A549 (cell line): ENCODE results near the gene ANKRD16. TPM values are rescaled to one million over a fixed set of nuclear protein-coding genes. Genes with fewer than 3 reads are reported as not detected.

ENCODE experiments used
- ATAC-seq, 2 experiments: fragments of 200-7000 bp in 1 of 2; fragments of >200 bp in 1 of 2; cut with Nextera tagmentation in 1 of 2; cut with Tn5 transposase in 1 of 2; 3 replicates each; pipeline versions ENCODE4 v1.8.0 to v1.9.1; 2018 to 2020; ENCODE audit warnings: mild to moderate bottlenecking in 1 of 2, moderate library complexity in 1 of 2
- CTCF ChIA-PET: fragments of 300-600 bp; sonication (Branson Sonifier 250); formaldehyde crosslinking; extraction: SDS; loops from one replicate; lab custom pipeline; 2021; ENCODE audit warnings: antibody characterized with exemption, inconsistent platforms; lab: Yijun Ruan, JAX
- POLR2A ChIA-PET: fragments of 350-600 bp; formaldehyde crosslinking; extraction: SDS; loops from one replicate; lab custom pipeline; 2021; ENCODE audit warnings: antibody characterized with exemption, inconsistent platforms; lab: Yijun Ruan, JAX
- DNase-seq, 2 experiments: peaks; one replicate each; pipeline versions ENCODE4 v3.0.0 to v3.0.0-alpha.2; 2011 to 2016; ENCODE audit warnings: low read depth in 1 of 2, low spot score in 1 of 2
- FAIRE-seq: peaks from 2 replicates; lab custom pipeline; 2011; peaks lifted over from hg19 to GRCh38; lab: Jason Lieb, UNC
- H3K27ac ChIP-seq, 2 experiments: fragments of >200 bp; sonication (Bioruptor Twin); formaldehyde crosslinking; 3 replicates each; pipeline ENCODE4 v1.5.1; 2016 to 2017
- H3K4me1 ChIP-seq: fragments of >200 bp; sonication (Bioruptor Twin); formaldehyde crosslinking; 3 replicates; pipeline ENCODE4 v1.6.1; 2016
- H3K4me2 ChIP-seq: fragments of >200 bp; sonication (Bioruptor Twin); formaldehyde crosslinking; 3 replicates; pipeline ENCODE4 v1.6.1; 2016
- H3K4me3 ChIP-seq: fragments of >200 bp; sonication (Bioruptor Twin); formaldehyde crosslinking; 3 replicates; pipeline ENCODE4 v1.5.1; 2016
- H3K9me3 ChIP-seq: fragments of >200 bp; sonication (Bioruptor Twin); formaldehyde crosslinking; 3 replicates; pipeline ENCODE4 v1.6.1; 2016
- CBX2 ChIP-seq: fragments of 200-600 bp; sonication (generic); IDR thresholded peaks from 2 replicates; pipeline ENCODE4 v1.6.1; 2016; ENCODE audit warnings: low read depth, mild to moderate bottlenecking, borderline replicate concordance
- CHD2 ChIP-seq: fragments of 150-350 bp; IDR thresholded peaks from 2 replicates; pipeline ENCODE4 v1.6.1; 2014; ENCODE audit warnings: low read length; ENCODE audit not compliant: partially characterized antibody
- CHD4 ChIP-seq: fragments of 200-600 bp; sonication (generic); IDR thresholded peaks from 2 replicates; pipeline ENCODE4 v1.6.1; 2016; ENCODE audit warnings: antibody characterized with exemption, mild to moderate bottlenecking, borderline replicate concordance
- EHMT2 ChIP-seq: fragments of 200-600 bp; sonication (generic); IDR thresholded peaks from 2 replicates; pipeline ENCODE4 v1.6.1; 2016; ENCODE audit warnings: antibody characterized with exemption, low read depth, mild to moderate bottlenecking, moderate library complexity
- EP300 ChIP-seq, 2 experiments: fragments of >200 bp; sonication (Bioruptor Twin); formaldehyde crosslinking; IDR thresholded peaks; 2 replicates in 1 of 2; 3 replicates in 1 of 2; pipeline ENCODE4 v1.6.1; 2016 to 2017
- GATA3 ChIP-seq: IDR thresholded peaks from 2 replicates; pipeline ENCODE4 v1.6.1; 2012; ENCODE audit warnings: borderline replicate concordance
- HDAC2 ChIP-seq: fragments of 200-600 bp; sonication (generic); IDR thresholded peaks from 2 replicates; pipeline ENCODE4 v1.6.1; 2016
- HOXA7 ChIP-seq: fragments of 250-450 bp; sonication (Bioruptor Pico); IDR thresholded peaks from 2 replicates; pipeline ENCODE4 v1.5.0; 2020; ENCODE audit warnings: mild to moderate bottlenecking, moderate library complexity
- HOXB13 ChIP-seq: fragments of 250-450 bp; sonication (Bioruptor Pico); IDR thresholded peaks from 2 replicates; pipeline ENCODE4 v1.5.0; 2020; ENCODE audit warnings: low read depth, mild to moderate bottlenecking, moderate library complexity
- HOXB5 ChIP-seq: fragments of 250-450 bp; sonication (Bioruptor Pico); IDR thresholded peaks from 2 replicates; pipeline ENCODE4 v1.5.0; 2020; ENCODE audit warnings: mild to moderate bottlenecking, moderate library complexity
- JUN ChIP-seq, 2 experiments: fragments of >200 bp; sonication (Bioruptor Twin); formaldehyde crosslinking; IDR thresholded peaks; 2 replicates in 1 of 2; 3 replicates in 1 of 2; pipeline ENCODE4 v1.6.1; 2016 to 2017
- KDM5A ChIP-seq: fragments of 200-600 bp; sonication (generic); IDR thresholded peaks from 2 replicates; pipeline ENCODE4 v1.6.1; 2016; ENCODE audit warnings: antibody characterized with exemption, mild to moderate bottlenecking
- MYC ChIP-seq: IDR thresholded peaks from 2 replicates; pipeline ENCODE4 v1.6.1; 2012; ENCODE audit warnings: mild to moderate bottlenecking, inconsistent platforms, low read length, improper control_type of control experiment, borderline replicate concordance
- PHF8 ChIP-seq: fragments of 200-600 bp; sonication (generic); IDR thresholded peaks from 2 replicates; pipeline ENCODE4 v1.6.1; 2016; ENCODE audit warnings: low read depth, mild to moderate bottlenecking, antibody characterized with exemption, moderate library complexity, borderline replicate concordance
- POLR2A ChIP-seq: IDR thresholded peaks from 2 replicates; pipeline ENCODE4 v1.6.1; 2012; ENCODE audit warnings: mild to moderate bottlenecking, low read length
- RFX5 ChIP-seq: fragments of 450-650 bp; IDR thresholded peaks from 2 replicates; pipeline ENCODE4 v1.7.1; 2014; ENCODE audit warnings: antibody characterized with exemption, mild to moderate bottlenecking, moderate library complexity
- RNF2 ChIP-seq: fragments of 200-600 bp; sonication (generic); IDR thresholded peaks from 2 replicates; pipeline ENCODE4 v1.6.1; 2016; ENCODE audit warnings: low read depth, mild to moderate bottlenecking, antibody characterized with exemption, moderate library complexity, borderline replicate concordance
- ZC3H11A ChIP-seq: fragments of 450-650 bp; IDR thresholded peaks from 2 replicates; pipeline ENCODE4 v1.6.1; 2014; ENCODE audit warnings: antibody characterized with exemption, mild to moderate bottlenecking
- ZNF302 ChIP-seq: fragments of 250-450 bp; sonication (Bioruptor Pico); IDR thresholded peaks from 2 replicates; pipeline ENCODE4 v1.9.0; 2021; ENCODE audit warnings: inconsistent platforms, mild to moderate bottlenecking, moderate library complexity
- WGBS: methylation state at CpG from one replicate; pipeline ENCODE4 v1.1.6; 2017; ENCODE audit errors: missing lambda C conversion rate; 5-methylcytosine and 5-hydroxymethylcytosine counted together
- polyA plus RNA-seq, 4 experiments: library from polyadenylated mRNA; depleted of rRNA in 3 of 4; stranded (reverse); fragments of >200 nt; fragmentation: RNase III in 1 of 4; extraction: RNeasy Plus Mini Kit Qiagen cat#74134 plus additional on column Dnase treatment in 1 of 4; gene quantifications; 2 replicates in 3 of 4; 3 replicates in 1 of 4; pipeline ENCODE4 v1.2.3, GENCODE V29; 2011 to 2017
- TF ChIP-seq, protein P1 (sequence below): IDR thresholded peaks from 2 replicates; pipeline ENCODE4 v1.6.1; 2012; ENCODE audit warnings: low read depth, borderline replicate concordance
- TF ChIP-seq, protein P2 (sequence below): fragments of 450-650 bp; IDR thresholded peaks from 2 replicates; pipeline ENCODE4 v1.6.1; 2014; ENCODE audit warnings: antibody characterized with exemption
- TF ChIP-seq, protein P3 (sequence below): IDR thresholded peaks from 2 replicates; pipeline ENCODE4 v1.6.1; 2012
- TF ChIP-seq, protein P4 (sequence below): fragments of >200 bp; sonication (Bioruptor Twin); formaldehyde crosslinking; IDR thresholded peaks from 3 replicates; pipeline ENCODE4 v1.5.1; 2016
- TF ChIP-seq, protein P5 (sequence below): IDR thresholded peaks from 2 replicates; pipeline ENCODE4 v1.6.1; 2012
- TF ChIP-seq, protein P6 (sequence below): fragments of 150-350 bp; IDR thresholded peaks from 2 replicates; pipeline ENCODE4 v1.6.1; 2014; ENCODE audit warnings: low read depth, mild to moderate bottlenecking, low read length

Gene ANKRD16
- polyA plus RNA-seq, 2 of the 4 experiments (the other 2 are of a cell fraction), result 7.3 to 8.9 TPM

DNA sequence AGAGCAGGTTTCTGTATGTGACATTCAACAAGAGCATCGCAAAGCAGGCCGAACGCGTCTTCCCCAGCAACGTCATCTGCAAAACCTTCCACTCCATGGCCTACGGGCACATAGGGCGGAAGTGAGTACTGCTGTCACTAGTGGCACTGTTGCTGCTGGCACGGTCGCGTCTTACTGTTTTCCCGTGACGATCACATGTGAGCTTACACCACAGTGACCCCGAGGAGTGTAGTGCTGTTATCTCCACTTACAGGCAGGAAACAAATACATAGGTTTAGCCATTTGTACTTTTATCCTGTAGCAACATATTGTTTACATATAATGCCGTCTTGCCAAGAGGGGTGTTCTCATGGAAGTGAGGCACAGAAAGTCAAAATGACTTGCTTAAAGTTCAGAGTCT, 25.8 kb upstream of the ANKRD16 start (continued):
- TF ChIP-seq EHMT2, result no peak

DNA sequence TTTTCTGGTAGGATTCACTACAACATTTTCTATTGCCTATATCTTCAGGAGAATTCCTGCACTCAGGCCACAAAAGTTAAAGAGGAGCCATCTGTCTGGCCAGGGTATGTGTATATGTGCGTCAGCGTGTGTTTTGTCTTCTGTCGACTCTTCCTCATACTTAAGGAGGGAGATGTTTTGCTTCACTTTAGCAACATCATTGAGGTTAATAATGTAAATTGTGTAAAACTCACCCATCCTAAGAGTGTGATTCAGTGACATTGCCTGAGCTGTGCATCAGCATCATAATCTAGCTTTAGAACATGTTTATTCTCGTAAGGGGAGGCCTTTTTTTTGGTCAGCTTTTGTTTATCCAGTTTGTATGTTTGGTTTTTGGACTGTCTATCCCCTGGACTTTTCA, 24.0 kb upstream of the ANKRD16 start:
- ATAC-seq, result no peak
- ChIA-PET POLR2A (no interaction called here), CTCF (no interaction called here)
- H3K9me3 ChIP-seq, result no peaks in the 10 kb centered on the region
- H3K4me3 ChIP-seq, result no peak overlapping the region
- no peak for FAIRE-seq
- H3K4me1 ChIP-seq, result no peaks in the 10 kb centered on the region
- DNase-seq, result no peak
- no peak for TF ChIP-seq RFX5
- TF ChIP-seq ZNF302 (CRISPR knock-in tag), result no peak
- no peak for TF ChIP-seq PHF8
- TF ChIP-seq, protein P1, sequence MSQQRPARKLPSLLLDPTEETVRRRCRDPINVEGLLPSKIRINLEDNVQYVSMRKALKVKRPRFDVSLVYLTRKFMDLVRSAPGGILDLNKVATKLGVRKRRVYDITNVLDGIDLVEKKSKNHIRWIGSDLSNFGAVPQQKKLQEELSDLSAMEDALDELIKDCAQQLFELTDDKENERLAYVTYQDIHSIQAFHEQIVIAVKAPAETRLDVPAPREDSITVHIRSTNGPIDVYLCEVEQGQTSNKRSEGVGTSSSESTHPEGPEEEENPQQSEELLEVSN, result no peak
- TF ChIP-seq HOXB13, result no peak
- TF ChIP-seq, protein P2, sequence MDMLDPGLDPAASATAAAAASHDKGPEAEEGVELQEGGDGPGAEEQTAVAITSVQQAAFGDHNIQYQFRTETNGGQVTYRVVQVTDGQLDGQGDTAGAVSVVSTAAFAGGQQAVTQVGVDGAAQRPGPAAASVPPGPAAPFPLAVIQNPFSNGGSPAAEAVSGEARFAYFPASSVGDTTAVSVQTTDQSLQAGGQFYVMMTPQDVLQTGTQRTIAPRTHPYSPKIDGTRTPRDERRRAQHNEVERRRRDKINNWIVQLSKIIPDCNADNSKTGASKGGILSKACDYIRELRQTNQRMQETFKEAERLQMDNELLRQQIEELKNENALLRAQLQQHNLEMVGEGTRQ, result no peak
- TF ChIP-seq HOXA7 (CRISPR knock-in tag), result no peak
- TF ChIP-seq RNF2, result no peak
- no peak for TF ChIP-seq JUN (IDR thresholded peaks at IDR 0.05)
- no peak for TF ChIP-seq CHD4
- TF ChIP-seq, protein P3, sequence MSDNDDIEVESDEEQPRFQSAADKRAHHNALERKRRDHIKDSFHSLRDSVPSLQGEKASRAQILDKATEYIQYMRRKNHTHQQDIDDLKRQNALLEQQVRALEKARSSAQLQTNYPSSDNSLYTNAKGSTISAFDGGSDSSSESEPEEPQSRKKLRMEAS, result no peak
- no peak for TF ChIP-seq CHD2
- TF ChIP-seq, protein P4, sequence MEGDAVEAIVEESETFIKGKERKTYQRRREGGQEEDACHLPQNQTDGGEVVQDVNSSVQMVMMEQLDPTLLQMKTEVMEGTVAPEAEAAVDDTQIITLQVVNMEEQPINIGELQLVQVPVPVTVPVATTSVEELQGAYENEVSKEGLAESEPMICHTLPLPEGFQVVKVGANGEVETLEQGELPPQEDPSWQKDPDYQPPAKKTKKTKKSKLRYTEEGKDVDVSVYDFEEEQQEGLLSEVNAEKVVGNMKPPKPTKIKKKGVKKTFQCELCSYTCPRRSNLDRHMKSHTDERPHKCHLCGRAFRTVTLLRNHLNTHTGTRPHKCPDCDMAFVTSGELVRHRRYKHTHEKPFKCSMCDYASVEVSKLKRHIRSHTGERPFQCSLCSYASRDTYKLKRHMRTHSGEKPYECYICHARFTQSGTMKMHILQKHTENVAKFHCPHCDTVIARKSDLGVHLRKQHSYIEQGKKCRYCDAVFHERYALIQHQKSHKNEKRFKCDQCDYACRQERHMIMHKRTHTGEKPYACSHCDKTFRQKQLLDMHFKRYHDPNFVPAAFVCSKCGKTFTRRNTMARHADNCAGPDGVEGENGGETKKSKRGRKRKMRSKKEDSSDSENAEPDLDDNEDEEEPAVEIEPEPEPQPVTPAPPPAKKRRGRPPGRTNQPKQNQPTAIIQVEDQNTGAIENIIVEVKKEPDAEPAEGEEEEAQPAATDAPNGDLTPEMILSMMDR, result no peak
- TF ChIP-seq, protein P5, sequence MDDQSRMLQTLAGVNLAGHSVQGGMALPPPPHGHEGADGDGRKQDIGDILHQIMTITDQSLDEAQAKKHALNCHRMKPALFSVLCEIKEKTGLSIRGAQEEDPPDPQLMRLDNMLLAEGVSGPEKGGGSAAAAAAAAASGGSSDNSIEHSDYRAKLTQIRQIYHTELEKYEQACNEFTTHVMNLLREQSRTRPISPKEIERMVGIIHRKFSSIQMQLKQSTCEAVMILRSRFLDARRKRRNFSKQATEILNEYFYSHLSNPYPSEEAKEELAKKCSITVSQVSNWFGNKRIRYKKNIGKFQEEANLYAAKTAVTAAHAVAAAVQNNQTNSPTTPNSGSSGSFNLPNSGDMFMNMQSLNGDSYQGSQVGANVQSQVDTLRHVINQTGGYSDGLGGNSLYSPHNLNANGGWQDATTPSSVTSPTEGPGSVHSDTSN, result no peak
- H3K4me2 ChIP-seq, result no peak overlapping the region
- WGBS, result 92% methylated on average over 4 of the region's 4 CpGs
- H3K27ac ChIP-seq, result no peak overlapping the region

DNA sequence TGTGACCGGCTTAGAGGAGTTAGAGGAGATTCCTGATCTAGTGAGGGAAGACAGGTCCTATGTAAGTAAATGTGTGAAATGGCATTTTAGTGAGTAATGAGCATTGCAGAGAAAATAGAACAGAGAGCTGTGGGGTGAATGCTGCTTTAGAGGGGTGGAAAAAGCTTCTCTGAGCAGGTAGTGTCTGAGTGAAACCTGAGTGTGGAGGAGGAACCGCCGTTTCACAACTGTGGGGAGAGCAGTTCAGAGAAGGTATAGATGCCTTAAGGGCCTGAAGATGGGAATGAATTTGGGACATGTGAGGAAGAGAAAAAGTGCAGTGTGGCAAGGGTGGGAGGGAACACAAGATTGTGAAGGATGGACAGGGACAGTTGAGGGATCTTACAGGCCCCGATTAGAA, 22.0 kb upstream of the ANKRD16 start:
- ChIA-PET CTCF (no interaction called here), POLR2A (no interaction called here)
- DNase-seq, result no peak
- no peak for FAIRE-seq
- ATAC-seq, result no peak
- TF ChIP-seq ZC3H11A (no peak), POLR2A (no peak), EP300 (IDR thresholded peaks at IDR 0.05) (no peak), MYC (no peak), HOXB5 (CRISPR knock-in tag) (no peak), GATA3 (no peak), KDM5A (no peak), CBX2 (no peak), HDAC2 (no peak)
- TF ChIP-seq, protein P6, sequence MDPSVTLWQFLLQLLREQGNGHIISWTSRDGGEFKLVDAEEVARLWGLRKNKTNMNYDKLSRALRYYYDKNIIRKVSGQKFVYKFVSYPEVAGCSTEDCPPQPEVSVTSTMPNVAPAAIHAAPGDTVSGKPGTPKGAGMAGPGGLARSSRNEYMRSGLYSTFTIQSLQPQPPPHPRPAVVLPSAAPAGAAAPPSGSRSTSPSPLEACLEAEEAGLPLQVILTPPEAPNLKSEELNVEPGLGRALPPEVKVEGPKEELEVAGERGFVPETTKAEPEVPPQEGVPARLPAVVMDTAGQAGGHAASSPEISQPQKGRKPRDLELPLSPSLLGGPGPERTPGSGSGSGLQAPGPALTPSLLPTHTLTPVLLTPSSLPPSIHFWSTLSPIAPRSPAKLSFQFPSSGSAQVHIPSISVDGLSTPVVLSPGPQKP, result no peak
- TF ChIP-seq, protein P5, result no peak
- TF ChIP-seq, protein P1, result no peak
- Histone ChIP-seq H3K27ac (no peak overlapping the region), H3K4me2 (no peak overlapping the region), H3K4me3 (no peak overlapping the region), H3K4me1 (no peaks in the 10 kb centered on the region), H3K9me3 (no peaks in the 10 kb centered on the region)
- 88% methylated on average over 4 of the region's 4 CpGs for WGBS
